ENCODE measurements around the gene SEMA6B. TPM values are rescaled to one million over a fixed set of nuclear protein-coding genes. Genes with fewer than 3 reads are reported as not detected.

SEMA6B gene
- total RNA-seq, 1 experiment from 2014 or later, result 29.2 TPM

GRCh38 chr19:4493104-4493928, 66.2 kb downstream of the SEMA6B start:
- no peak for DNase-seq (ENCODE audit: low spot score)

Other genes starting within 250 kb of the SEMA6B start
- 73.5 and 96.1 TPM in 2 replicates for gene STAP2, start 220.9 kb downstream of the SEMA6B start, total RNA-seq (2014; rRNA removed; shearing (Covaris generic))
- gene MPND, start 216.1 kb downstream of the SEMA6B start, total RNA-seq (2014; rRNA removed; shearing (Covaris generic)), result 6.4 and 6.6 TPM in 2 replicates
- gene SH3GL1, start 159.1 kb downstream of the SEMA6B start, total RNA-seq (2014; rRNA removed; shearing (Covaris generic)), result 94.0 and 137 TPM in 2 replicates
- 37.8 and 52.7 TPM in 2 replicates for gene CHAF1A, start 157.0 kb downstream of the SEMA6B start, total RNA-seq (2014; rRNA removed; shearing (Covaris generic))
- gene UBXN6, start 101.9 kb downstream of the SEMA6B start, total RNA-seq (2014; rRNA removed; shearing (Covaris generic)), result 87.4 and 97.0 TPM in 2 replicates
- 53.9 and 88.2 TPM in 2 replicates for gene HDGFL2, start 87.4 kb downstream of the SEMA6B start, total RNA-seq (2014; rRNA removed; shearing (Covaris generic))
- gene PLIN4, start 41.2 kb downstream of the SEMA6B start, total RNA-seq (2014; rRNA removed; shearing (Covaris generic)), result 0.17 TPM in 2 replicates
- gene PLIN5, start 24.5 kb downstream of the SEMA6B start, total RNA-seq (2014; rRNA removed; shearing (Covaris generic)), result not detected in 2 replicates
- gene LRG1, start 19.6 kb downstream of the SEMA6B start, total RNA-seq (2014; rRNA removed; shearing (Covaris generic)), result 0.09 and 0.10 TPM in 2 replicates
- gene TNFAIP8L1, start 79.8 kb upstream of the SEMA6B start, total RNA-seq (2014; rRNA removed; shearing (Covaris generic)), result 7.5 and 9.5 TPM in 2 replicates
- 200 and 211 TPM in 2 replicates for gene MYDGF, start 110.7 kb upstream of the SEMA6B start, total RNA-seq (2014; rRNA removed; shearing (Covaris generic))
- gene DPP9, start 164.2 kb upstream of the SEMA6B start, total RNA-seq (2014; rRNA removed; shearing (Covaris generic)), result 81.8 and 93.3 TPM in 2 replicates
- gene FEM1A, start 232.1 kb upstream of the SEMA6B start, total RNA-seq (2014; rRNA removed; shearing (Covaris generic)), result 10.7 and 11.6 TPM in 2 replicates

All from A172 (cell line).